C4-2B (cell line): ENCODE results near the gene LIPG.

ENCODE experiments used
- CTCF ChIP-seq: fragments of 450-650 bp; conservative IDR thresholded peaks from 2 replicates; pipeline ENCODE4 v1.5.1; 2017; ENCODE audit warnings: mild to moderate bottlenecking
- ZFX ChIP-seq: fragments of 450-650 bp; IDR thresholded peaks from 2 replicates; pipeline ENCODE4 v1.6.1; 2017

DNA sequence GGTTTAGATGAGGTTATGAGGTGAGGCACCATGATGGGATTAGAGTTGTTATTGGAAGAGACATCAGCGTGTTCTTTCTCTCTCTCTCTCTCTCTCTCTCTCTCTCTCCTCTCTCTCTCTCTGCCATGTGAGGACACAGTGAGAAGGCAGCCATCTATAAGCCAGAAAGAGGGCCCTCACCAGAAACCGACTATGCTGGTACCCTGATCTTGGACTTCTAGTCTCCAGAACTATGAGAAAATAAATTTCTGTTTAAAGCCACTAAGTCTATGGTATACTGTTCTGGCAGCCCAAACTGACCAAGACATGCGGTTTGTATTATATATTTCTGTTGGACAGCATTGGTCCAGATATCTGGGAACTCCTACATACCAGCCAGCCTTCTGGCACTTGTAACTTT lies 3.5 kb upstream of the LIPG start:
- TF ChIP-seq CTCF: no peak
- TF ChIP-seq ZFX: no peak
